ENCODE data around the gene AP1S3.

The AP1S3 gene

DNA sequence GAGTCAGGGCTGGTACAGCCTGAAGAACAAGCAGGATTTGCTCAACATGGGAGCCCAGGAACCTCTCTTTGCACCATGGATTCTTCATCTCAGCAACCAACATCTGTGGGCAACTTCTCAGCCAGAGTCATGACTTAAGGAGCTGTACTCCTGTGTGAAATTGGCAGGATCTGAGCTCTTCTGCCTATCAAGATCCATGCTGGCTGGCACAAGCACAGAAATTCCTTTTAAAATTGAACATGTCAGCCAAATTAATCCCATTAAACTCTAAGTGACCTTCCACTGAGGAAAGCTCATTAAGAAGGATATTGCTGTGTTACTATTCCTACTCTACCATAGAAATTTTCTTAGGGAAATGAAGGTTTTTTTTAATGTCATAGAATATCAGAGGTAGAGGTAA is 124.7 kb downstream of the AP1S3 start:
- DNase-seq: no peak

DNA sequence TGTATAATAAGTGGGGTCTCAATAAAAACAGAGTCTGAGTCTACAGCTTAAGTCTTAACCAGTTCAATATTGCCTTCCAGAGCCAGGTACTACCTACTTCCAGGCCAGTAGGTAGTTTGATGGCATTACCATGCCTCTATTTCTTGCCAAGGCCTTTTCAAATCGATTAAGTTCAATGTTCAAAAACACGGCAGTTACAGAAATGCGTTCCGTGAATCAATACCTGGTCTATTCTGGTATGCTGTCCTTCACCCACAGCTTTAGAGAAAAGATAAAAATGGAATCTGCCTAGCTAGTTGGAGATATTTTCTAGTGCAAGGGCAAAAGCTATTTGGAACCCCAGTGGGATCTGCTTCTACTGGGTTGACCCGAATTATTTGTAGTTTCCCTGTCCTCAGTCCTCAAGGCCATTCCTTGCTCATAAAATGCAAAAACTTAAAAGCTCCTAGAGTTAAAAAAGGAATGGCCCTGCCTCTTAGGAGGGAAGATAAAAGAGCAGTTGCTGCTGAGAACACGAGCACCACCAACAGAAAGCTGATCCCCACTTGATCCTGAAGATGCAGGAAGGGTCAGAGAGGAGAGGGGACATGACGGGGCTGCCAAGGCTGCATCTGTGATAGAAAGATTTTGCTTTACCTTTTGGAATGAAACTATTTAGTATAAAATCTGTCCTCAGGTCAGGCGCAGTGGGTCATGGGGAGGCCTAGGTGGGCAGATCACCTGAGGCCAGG is 125.6 kb downstream of the AP1S3 start:
- DNase-seq: no peak

Data from NCI-H2171 treated with DMSO at 0.1 percent for 48 hours (cell line).